Prostate gland (tissue), 2 donors: ENCODE measurements around the gene EPX. TPM values are rescaled to one million over a fixed set of nuclear protein-coding genes. Genes with fewer than 3 reads are reported as not detected.

Source experiments
- DNase-seq: peaks from one replicate; pipeline ENCODE4 v3.0.0-alpha.2; 2019; ENCODE audit warnings: low spot score
- H3K27ac ChIP-seq, 2 donors: fragments of 200-600 bp; sonication (generic); 2 replicates each; pipeline ENCODE4 v1.5.1; 2017 to 2019
- H3K27me3 ChIP-seq: fragments of 200-600 bp; sonication (generic); replicated peaks from 2 replicates; pipeline ENCODE4 v1.5.1; 2019; ENCODE audit not compliant: insufficient read depth
- H3K36me3 ChIP-seq, 2 donors: fragments of 200-600 bp; sonication (generic); 1 replicate in 1 of 2; 2 replicates in 1 of 2; pipeline versions ENCODE4 v1.5.1 to v1.8.1; 2017 to 2019
- H3K4me1 ChIP-seq: fragments of 200-600 bp; sonication (generic); replicated peaks from 2 replicates; pipeline ENCODE4 v1.5.1; 2019
- H3K4me3 ChIP-seq, 2 donors: fragments of 200-600 bp; sonication (generic); 2 replicates each; pipeline ENCODE4 v1.5.1; 2017 to 2019
- H3K9me3 ChIP-seq: fragments of 200-600 bp; sonication (generic); 2 replicates; pipeline ENCODE4 v1.5.1; 2017
- POLR2A ChIP-seq: fragments of 450-650 bp; IDR thresholded peaks from one replicate; pipeline ENCODE4 v1.6.1; 2016; ENCODE audit warnings: antibody characterized with exemption, mild to moderate bottlenecking
- POLR2AphosphoS5 ChIP-seq: sonication (generic); formaldehyde crosslinking; IDR thresholded peaks from one replicate; pipeline ENCODE4 v1.6.1; 2017; ENCODE audit warnings: antibody characterized with exemption
- WGBS: methylation state at CpG from one replicate; pipeline ENCODE4 v1.1.5; 2018; 5-methylcytosine and 5-hydroxymethylcytosine counted together
- intact Hi-C: fragments of 100-400 bp; cut with DNase I; formaldehyde crosslinking; loops from one replicate; pipeline ENCODE4 v1.14.2; 2022
- total RNA-seq, 2 donors: library from RNA; depleted of rRNA; stranded (reverse); fragments of >200 nt; gene quantifications; one replicate each; pipeline ENCODE4 v1.1.0, GENCODE V29; 2016
- TF ChIP-seq, protein P1 (sequence below), 4 experiments: fragments of 200-600 bp in 2 of 4; fragments of 450-650 bp in 2 of 4; sonication (generic) in 2 of 4; IDR thresholded peaks; 1 replicate in 3 of 4; 2 replicates in 1 of 4; pipeline ENCODE4 v1.5.1; 2016 to 2019; ENCODE audit warnings: antibody characterized with exemption in 4 of 4, mild to moderate bottlenecking in 2 of 4, moderate library complexity in 2 of 4

Gene EPX
- total RNA-seq, 2 donors from 2014 or later: not detected

DNA sequence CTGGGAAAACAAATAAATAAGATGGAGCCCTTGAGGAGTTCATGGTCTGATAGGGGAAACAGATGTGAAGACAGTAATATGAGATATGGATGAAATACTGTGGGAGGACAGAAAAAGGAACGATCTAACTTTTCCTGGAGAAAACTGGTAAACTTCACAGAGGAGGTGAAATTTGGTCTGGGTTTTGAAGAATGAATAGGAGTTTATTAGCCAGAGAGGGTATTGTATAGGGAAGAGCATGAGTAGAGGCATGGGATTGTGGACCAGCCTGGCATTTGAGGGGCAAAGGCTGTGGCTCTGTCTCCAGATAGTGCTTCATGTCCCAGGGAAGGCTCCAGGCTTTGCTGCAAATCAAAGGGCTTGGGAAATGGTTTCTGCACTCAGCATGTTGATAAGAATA is 47.5 kb downstream of the EPX start:
- H3K27me3 ChIP-seq: no peaks in the 10 kb centered on the region
- 82% methylated on average over 1 of the region's 1 CpG for WGBS
- TF ChIP-seq, protein P1, sequence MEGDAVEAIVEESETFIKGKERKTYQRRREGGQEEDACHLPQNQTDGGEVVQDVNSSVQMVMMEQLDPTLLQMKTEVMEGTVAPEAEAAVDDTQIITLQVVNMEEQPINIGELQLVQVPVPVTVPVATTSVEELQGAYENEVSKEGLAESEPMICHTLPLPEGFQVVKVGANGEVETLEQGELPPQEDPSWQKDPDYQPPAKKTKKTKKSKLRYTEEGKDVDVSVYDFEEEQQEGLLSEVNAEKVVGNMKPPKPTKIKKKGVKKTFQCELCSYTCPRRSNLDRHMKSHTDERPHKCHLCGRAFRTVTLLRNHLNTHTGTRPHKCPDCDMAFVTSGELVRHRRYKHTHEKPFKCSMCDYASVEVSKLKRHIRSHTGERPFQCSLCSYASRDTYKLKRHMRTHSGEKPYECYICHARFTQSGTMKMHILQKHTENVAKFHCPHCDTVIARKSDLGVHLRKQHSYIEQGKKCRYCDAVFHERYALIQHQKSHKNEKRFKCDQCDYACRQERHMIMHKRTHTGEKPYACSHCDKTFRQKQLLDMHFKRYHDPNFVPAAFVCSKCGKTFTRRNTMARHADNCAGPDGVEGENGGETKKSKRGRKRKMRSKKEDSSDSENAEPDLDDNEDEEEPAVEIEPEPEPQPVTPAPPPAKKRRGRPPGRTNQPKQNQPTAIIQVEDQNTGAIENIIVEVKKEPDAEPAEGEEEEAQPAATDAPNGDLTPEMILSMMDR (IDR thresholded peaks at IDR 0.05): no peak
- TF ChIP-seq POLR2A (no peak), POLR2AphosphoS5 (no peak)

GRCh38 chr17:58242171-58242784 is 49.8 kb downstream of the EPX start:
- H3K27me3 ChIP-seq: no peaks in the 10 kb centered on the region
- intact Hi-C loops: no loop called here
- no peak for TF ChIP-seq POLR2A
- TF ChIP-seq, protein P1 (IDR thresholded peaks at IDR 0.05): no peak
- no peak for TF ChIP-seq POLR2AphosphoS5
- DNase-seq: no peak
- no peak overlapping the region for H3K4me3 ChIP-seq
- H3K36me3 ChIP-seq: no peaks in the 10 kb centered on the region
- no peaks in the 10 kb centered on the region for H3K9me3 ChIP-seq
- H3K27ac ChIP-seq: no peak overlapping the region
- 8% methylated on average over 4 of the region's 4 CpGs for WGBS
- H3K4me1 ChIP-seq: no peaks in the 10 kb centered on the region

More for the DNA sequence above, 47.5 kb downstream of the EPX start:
- Histone ChIP-seq H3K36me3 (no peaks in the 10 kb centered on the region), H3K4me3 (no peak overlapping the region), H3K4me1 (no peaks in the 10 kb centered on the region), H3K9me3 (no peaks in the 10 kb centered on the region), H3K27ac (no peak overlapping the region)
- DNase-seq: no peak
- intact Hi-C loops: no loop called here

- no peaks in the 10 kb centered on the region for H3K27me3 ChIP-seq
These were observed 52.4 kb downstream of the EPX start for GRCh38 chr17:58244963-58245362.

DNA sequence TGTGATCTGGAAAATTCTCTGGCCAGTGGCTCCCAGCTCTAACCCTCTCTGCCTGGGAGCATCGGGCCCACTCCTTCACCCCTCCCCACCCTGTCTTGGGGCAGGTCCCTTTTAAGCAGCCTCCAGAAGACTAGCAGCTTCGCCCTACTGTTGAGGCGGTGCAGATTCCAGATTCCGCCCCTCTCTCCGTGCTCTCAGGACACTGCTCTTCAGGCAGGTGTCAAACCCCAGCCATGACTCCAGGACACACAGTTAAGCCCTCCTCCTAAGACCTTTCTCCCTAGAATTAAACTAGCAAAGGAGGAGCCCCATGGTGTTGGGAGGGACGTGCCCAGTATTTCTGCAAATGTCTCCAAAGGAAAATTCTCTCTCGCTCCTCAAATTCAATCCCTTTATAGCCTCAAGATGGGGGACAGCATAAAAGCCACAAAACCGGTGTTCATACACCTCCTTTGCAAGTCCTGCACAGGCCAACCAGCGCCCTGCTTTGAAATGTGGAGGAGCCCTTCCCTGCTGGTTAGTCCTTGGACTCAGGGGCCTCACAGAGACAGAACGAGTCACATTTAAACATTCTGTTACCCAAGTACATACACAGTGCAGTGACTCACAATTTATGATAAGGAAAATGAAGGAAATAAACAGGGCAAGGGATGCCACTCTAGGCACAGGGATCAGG is 53.0 kb downstream of the EPX start:
- H3K4me3 ChIP-seq: no peak overlapping the region
- DNase-seq: no peak
- no peak for TF ChIP-seq POLR2AphosphoS5
- TF ChIP-seq, protein P1 (IDR thresholded peaks at IDR 0.05): no peak
- no peak for TF ChIP-seq POLR2A
- H3K36me3 ChIP-seq: no peaks in the 10 kb centered on the region
- no peaks in the 10 kb centered on the region for H3K9me3 ChIP-seq
- H3K4me1 ChIP-seq: no peaks in the 10 kb centered on the region
- no peaks in the 10 kb centered on the region for H3K27me3 ChIP-seq
- WGBS: 58% methylated on average over 10 of the region's 10 CpGs
- no peak overlapping the region for H3K27ac ChIP-seq
- intact Hi-C loops: loop anchor here (5.0 kb wide), 1 partner anchor 172 kb away; the partner anchor contains the start of gene RNF43

More at GRCh38 chr17:58244963-58245362, 52.4 kb downstream of the EPX start:
- 69% methylated on average over 6 of the region's 6 CpGs for WGBS
- no peaks in the 10 kb centered on the region for H3K36me3 ChIP-seq
- H3K4me1 ChIP-seq: no peaks in the 10 kb centered on the region
- no peaks in the 10 kb centered on the region for H3K9me3 ChIP-seq
- no peak overlapping the region for H3K4me3 ChIP-seq
- H3K27ac ChIP-seq: no peak overlapping the region
- DNase-seq: no peak
- TF ChIP-seq POLR2AphosphoS5 (no peak), POLR2A (no peak)
- TF ChIP-seq, protein P1 (IDR thresholded peaks at IDR 0.05): no peak
- intact Hi-C loops: loop anchor here (5.0 kb wide), 1 partner anchor 172 kb away; the partner anchor contains the start of gene RNF43
